ENCODE measurements around the gene SLC10A3.

SLC10A3 gene

GRCh38 chrX:154516656-154517100 lies 26.2 kb upstream of the SLC10A3 start:
- peak overlapping the region; percentile 79 for H3K27ac ChIP-seq
- no peak for DNase-seq (ENCODE audit: low spot score)
- TF ChIP-seq, protein P1, sequence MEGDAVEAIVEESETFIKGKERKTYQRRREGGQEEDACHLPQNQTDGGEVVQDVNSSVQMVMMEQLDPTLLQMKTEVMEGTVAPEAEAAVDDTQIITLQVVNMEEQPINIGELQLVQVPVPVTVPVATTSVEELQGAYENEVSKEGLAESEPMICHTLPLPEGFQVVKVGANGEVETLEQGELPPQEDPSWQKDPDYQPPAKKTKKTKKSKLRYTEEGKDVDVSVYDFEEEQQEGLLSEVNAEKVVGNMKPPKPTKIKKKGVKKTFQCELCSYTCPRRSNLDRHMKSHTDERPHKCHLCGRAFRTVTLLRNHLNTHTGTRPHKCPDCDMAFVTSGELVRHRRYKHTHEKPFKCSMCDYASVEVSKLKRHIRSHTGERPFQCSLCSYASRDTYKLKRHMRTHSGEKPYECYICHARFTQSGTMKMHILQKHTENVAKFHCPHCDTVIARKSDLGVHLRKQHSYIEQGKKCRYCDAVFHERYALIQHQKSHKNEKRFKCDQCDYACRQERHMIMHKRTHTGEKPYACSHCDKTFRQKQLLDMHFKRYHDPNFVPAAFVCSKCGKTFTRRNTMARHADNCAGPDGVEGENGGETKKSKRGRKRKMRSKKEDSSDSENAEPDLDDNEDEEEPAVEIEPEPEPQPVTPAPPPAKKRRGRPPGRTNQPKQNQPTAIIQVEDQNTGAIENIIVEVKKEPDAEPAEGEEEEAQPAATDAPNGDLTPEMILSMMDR (conservative IDR thresholded peaks at IDR 0.05; ENCODE audit: low read depth): no peak
- CTCF ChIA-PET: interaction anchor here (0.5 kb wide), 1 partner anchor 143 kb away, joined by 3 read pairs; no protein-coding TSS in a partner anchor
- POLR2A ChIA-PET (ENCODE audit: low non-redundant PET): interaction anchor here (0.7 kb wide), 2 partner anchors 26 to 32 kb away, joined by 3 read pairs; partner anchors contain the start of gene SLC10A3

DNA sequence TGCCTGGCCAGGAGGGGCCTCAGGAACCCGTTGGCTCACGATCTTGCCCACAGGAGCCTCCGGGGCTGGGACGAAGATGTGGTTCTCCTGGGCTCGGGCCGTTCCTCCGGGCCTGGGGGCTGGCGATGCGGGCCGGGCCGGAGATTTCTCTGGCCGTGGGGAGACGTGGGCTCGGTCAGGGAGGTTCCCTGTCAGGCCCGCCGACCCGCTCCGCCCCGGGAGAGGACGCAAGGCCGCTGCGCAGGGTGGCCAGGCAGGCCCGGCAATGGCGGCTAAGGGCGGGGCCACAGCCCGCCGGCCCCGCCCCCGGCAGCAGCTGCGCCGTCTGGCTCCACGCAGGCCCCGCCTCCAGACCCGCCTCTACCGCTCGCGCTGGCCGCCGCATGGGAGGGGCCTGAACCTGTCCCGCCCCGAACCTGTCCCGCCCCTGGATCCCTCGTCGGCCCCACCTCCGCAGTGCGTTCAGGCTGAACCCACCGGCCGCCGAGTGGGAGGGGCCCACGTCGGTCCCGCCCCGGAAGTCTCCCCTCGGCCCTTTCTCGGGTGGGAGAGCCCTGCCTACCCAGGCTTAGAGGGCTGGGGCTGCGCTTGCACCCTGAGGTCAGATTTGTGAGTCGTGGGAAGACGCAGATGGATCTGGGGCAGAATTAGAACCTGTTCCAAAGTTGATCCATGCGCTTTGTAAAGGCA lies 25.7 kb upstream of the SLC10A3 start, which contains the start of gene FAM3A:
TSS of gene FAM3A (minus strand) at position 267 of the 690 bp plus-strand sequence. CDS start 460 bp downstream, outside the sequence.
- CTCF ChIA-PET: interaction anchor here (0.5 kb wide), 1 partner anchor 143 kb away, joined by 3 read pairs; no protein-coding TSS in a partner anchor
- POLR2A ChIA-PET (ENCODE audit: low non-redundant PET): interaction anchor here (0.7 kb wide), 2 partner anchors 26 to 31 kb away, joined by 3 read pairs; partner anchors contain the start of gene SLC10A3
- H3K27ac ChIP-seq: peak within 1 kb of the TSS; percentile 79
- TF ChIP-seq, protein P1 (conservative IDR thresholded peaks at IDR 0.05; ENCODE audit: low read depth): no peak
- peak; percentile 76 for DNase-seq (ENCODE audit: low spot score)

DNA sequence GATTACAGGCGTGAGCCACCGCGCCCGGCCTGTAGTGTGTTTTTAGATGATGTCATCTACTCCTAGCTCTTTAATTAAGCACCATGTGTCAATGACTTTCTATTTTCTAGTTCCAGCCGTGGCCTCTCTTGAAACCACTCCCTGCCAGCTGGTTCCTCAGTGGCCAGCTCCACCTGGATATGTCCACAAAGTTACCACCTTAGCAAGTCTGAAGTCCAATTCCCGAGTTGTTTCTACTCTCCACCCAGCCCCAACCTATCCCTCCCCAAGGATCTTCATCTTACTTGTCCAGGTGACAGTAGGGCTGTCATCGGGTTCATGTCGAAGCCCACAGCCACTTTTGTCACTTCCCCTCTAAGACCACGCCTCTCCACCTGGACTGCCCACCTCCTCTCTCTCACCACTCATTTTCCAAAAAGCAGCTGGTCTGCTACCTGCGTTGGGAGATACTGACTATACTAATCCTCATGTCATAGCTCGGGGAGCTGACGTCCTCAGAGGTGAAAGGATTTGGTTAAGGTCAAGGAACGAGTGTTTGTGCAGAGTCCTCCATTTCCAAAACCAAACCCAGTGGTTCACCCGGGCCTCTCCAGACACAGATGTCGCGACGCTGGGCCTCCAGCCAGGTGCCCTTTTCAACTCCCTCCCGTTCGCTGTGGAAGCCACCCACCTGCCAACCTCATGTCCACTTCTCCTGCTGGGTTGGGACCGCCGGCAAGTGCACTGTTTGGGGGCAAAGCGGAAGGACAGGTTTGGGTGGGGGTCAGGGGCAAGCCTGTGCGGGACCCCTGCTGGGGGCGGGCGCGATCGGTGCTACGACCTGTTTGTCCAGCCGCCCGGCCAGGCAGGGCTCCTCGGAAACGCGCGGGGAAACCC lies 24.9 kb upstream of the SLC10A3 start:
- ChIA-PET POLR2A (ENCODE audit: low non-redundant PET) (no interaction called here), CTCF (no interaction called here)
- peak overlapping the region; percentile 79 for H3K27ac ChIP-seq
- TF ChIP-seq, protein P1 (conservative IDR thresholded peaks at IDR 0.05; ENCODE audit: low read depth): no peak
- no peak for DNase-seq (ENCODE audit: low spot score)

DNA sequence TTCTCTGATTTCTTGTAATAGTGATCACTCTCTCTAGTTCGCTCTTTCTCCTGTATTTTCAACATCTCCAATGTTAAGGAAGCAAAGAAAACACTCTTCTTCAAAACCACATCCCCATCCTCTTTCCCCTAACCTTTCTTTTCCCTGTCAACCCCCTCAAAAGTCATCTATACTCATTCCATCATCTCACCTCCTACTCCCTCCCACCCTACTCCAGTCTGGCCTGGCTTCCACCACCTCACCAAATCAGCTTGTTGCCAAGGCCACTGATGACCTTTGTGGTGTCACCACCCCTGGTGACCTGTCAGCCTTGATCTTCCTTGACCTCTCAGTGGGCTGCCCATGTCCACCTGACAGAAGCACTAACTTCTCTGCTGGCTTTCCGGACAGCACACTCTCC lies 23.3 kb upstream of the SLC10A3 start:
- ChIA-PET CTCF (interaction anchor here (0.6 to 0.7 kb wide), 2 partner anchors 15 to 934 kb away, joined by 3 read pairs; no protein-coding TSS in a partner anchor), POLR2A (ENCODE audit: low non-redundant PET) (no interaction called here)
- TF ChIP-seq, protein P1 (conservative IDR thresholded peaks at IDR 0.05; ENCODE audit: low read depth): no peak
- DNase-seq (ENCODE audit: low spot score): no peak
- no peak overlapping the region for H3K27ac ChIP-seq

GRCh38 chrX:154512879-154513553 lies 22.6 kb upstream of the SLC10A3 start:
- CTCF ChIA-PET: interaction anchor here (0.7 kb wide), 1 partner anchor 16 kb away, joined by 3 read pairs; no protein-coding TSS in a partner anchor
- no peak overlapping the region for H3K27ac ChIP-seq
- POLR2A ChIA-PET (ENCODE audit: low non-redundant PET): no interaction called here
- no peak for DNase-seq (ENCODE audit: low spot score)
- TF ChIP-seq, protein P1 (conservative IDR thresholded peaks at IDR 0.05; ENCODE audit: low read depth): no peak
